HCT116 (cell line): ENCODE data around the gene ADAMTS3. TPM values are rescaled to one million over a fixed set of nuclear protein-coding genes. Genes with fewer than 3 reads are reported as not detected.

Experiments used
- ATAC-seq: fragments of 200-7000 bp; cut with Tn5 transposase; 2 replicates; pipeline ENCODE4 v1.9.1; 2020; ENCODE audit warnings: mild to moderate bottlenecking, moderate library complexity
- BruUV-seq: library from RNA; stranded (reverse); fragments of 400-500 nt; replicated peaks from 2 replicates; lab custom pipeline; 2021; lab: Mats Ljungman, UMichigan
- CTCF ChIA-PET: fragments of 300-600 bp; sonication (Branson Sonifier 250); formaldehyde crosslinking; loops from one replicate; lab custom pipeline; 2021; ENCODE audit warnings: antibody characterized with exemption; lab: Charles Lee
- POLR2A ChIA-PET: fragments of 300-600, 350-600 bp; sonication (Branson Sonifier 250); formaldehyde crosslinking; loops from one replicate; lab custom pipeline; 2021; ENCODE audit warnings: antibody characterized with exemption; lab: Charles Lee
- RAD21 ChIA-PET, 2 experiments: fragments of 300-600 bp; sonication (Branson Sonifier 250); formaldehyde crosslinking; loops; one replicate each; lab custom pipeline; 2023; ENCODE audit warnings: low total read pairs in 2 of 2; ENCODE audit not compliant: uncharacterized antibody in 2 of 2, unreplicated experiment in 2 of 2, low non-redundant PET in 1 of 2; lab: Charles Lee
- DNase-seq: peaks from one replicate; pipeline ENCODE4 v3.0.0-alpha.2; 2010; ENCODE audit warnings: low read depth, low spot score
- H2AFZ ChIP-seq: fragments of 200-600 bp; shearing (Covaris generic), sonication (generic); 2 replicates; pipeline ENCODE4 v1.6.1; 2017; ENCODE audit warnings: low read depth, mixed run types, mixed read lengths, antibody characterized with exemption, low read length; ENCODE audit not compliant: poor library complexity, severe bottlenecking
- H3K27ac ChIP-seq: 2 replicates; pipeline ENCODE4 v1.5.1; 2012; ENCODE audit warnings: low read depth, low read length
- H3K27me3 ChIP-seq: fragments of 200-600 bp; sonication (generic); 2 replicates; pipeline ENCODE4 v1.6.1; 2016; ENCODE audit warnings: mixed run types, low read length, mixed read lengths; ENCODE audit not compliant: insufficient read depth
- H3K36me3 ChIP-seq, 2 experiments: fragments of 200-500 bp in 1 of 2; fragments of 200-600 bp in 1 of 2; sonication (Bioruptor generic) in 1 of 2; sonication (generic) in 1 of 2; 2 replicates each; pipeline versions ENCODE4 v1.5.1 to v1.6.1; 2014 to 2016; ENCODE audit warnings: low read length in 2 of 2, inconsistent platforms in 1 of 2, mixed read lengths in 1 of 2, mixed run types in 1 of 2; ENCODE audit not compliant: insufficient read depth in 2 of 2, control insufficient read depth in 1 of 2
- H3K4me1 ChIP-seq, 2 experiments: fragments of 200-600 bp in 1 of 2; sonication (generic) in 1 of 2; 2 replicates each; pipeline versions ENCODE4 v1.5.1 to v1.6.1; 2012 to 2017; ENCODE audit warnings: low read length in 2 of 2, inconsistent platforms in 1 of 2, mild to moderate bottlenecking in 1 of 2, mixed read lengths in 1 of 2, mixed run types in 1 of 2, moderate library complexity in 1 of 2; ENCODE audit not compliant: insufficient read depth in 2 of 2, control insufficient read depth in 1 of 2
- H3K4me2 ChIP-seq: fragments of 200-600 bp; sonication (generic); 2 replicates; pipeline ENCODE4 v1.6.1; 2017; ENCODE audit warnings: mixed run types, low read length, mixed read lengths
- H3K4me3 ChIP-seq, 2 experiments: fragments of 200-600 bp in 1 of 2; sonication (generic) in 1 of 2; replicated peaks in 1 of 2; 2 replicates each; pipeline ENCODE4 v1.5.1; 2011 to 2016; ENCODE audit warnings: low read length in 2 of 2, control low read depth in 1 of 2, low read depth in 1 of 2, mild to moderate bottlenecking in 1 of 2, mixed read lengths in 1 of 2, mixed run types in 1 of 2
- H3K79me2 ChIP-seq: fragments of 200-600 bp; sonication (generic); 2 replicates; pipeline ENCODE4 v1.6.1; 2017; ENCODE audit warnings: mild to moderate bottlenecking, mixed run types, low read length, moderate library complexity, mixed read lengths; ENCODE audit not compliant: insufficient read depth
- H3K9ac ChIP-seq: fragments of 200-600 bp; sonication (generic); 2 replicates; pipeline ENCODE4 v1.6.1; 2016; ENCODE audit warnings: low read length, mixed read lengths
- H3K9me2 ChIP-seq: fragments of 200-600 bp; sonication (generic), shearing (Covaris generic); 2 replicates; pipeline ENCODE4 v1.6.1; 2017; ENCODE audit warnings: mixed run types, mild to moderate bottlenecking, moderate library complexity; ENCODE audit not compliant: insufficient read depth
- H3K9me3 ChIP-seq, 2 experiments: fragments of 200-500 bp in 1 of 2; fragments of 200-600 bp in 1 of 2; sonication (Bioruptor generic) in 1 of 2; sonication (generic) in 1 of 2; 2 replicates each; pipeline ENCODE4 v1.6.1; 2014 to 2017; ENCODE audit warnings: low read length in 2 of 2, mixed read lengths in 2 of 2, inconsistent platforms in 1 of 2, low read depth in 1 of 2, mild to moderate bottlenecking in 1 of 2, mixed run types in 1 of 2, moderate library complexity in 1 of 2; ENCODE audit not compliant: control insufficient read depth in 1 of 2, insufficient read depth in 1 of 2
- H4K20me1 ChIP-seq: fragments of 200-600 bp; sonication (generic), shearing (Covaris generic); 2 replicates; pipeline ENCODE4 v1.6.1; 2017; ENCODE audit warnings: mixed run types, mild to moderate bottlenecking, moderate library complexity; ENCODE audit not compliant: insufficient read depth
- CBX3 ChIP-seq: IDR thresholded peaks from 2 replicates; pipeline ENCODE4 v1.6.1; 2012; ENCODE audit warnings: low read depth
- CEBPB ChIP-seq: IDR thresholded peaks from 2 replicates; pipeline ENCODE4 v1.6.1; 2012; ENCODE audit warnings: low read depth
- EGR1 ChIP-seq: IDR thresholded peaks from 2 replicates; pipeline ENCODE4 v1.6.1; 2012; ENCODE audit warnings: low read depth
- ELF1 ChIP-seq: IDR thresholded peaks from 2 replicates; pipeline ENCODE4 v1.6.1; 2012; ENCODE audit warnings: low read depth, borderline replicate concordance
- POLR2A ChIP-seq: IDR thresholded peaks from 2 replicates; pipeline ENCODE4 v1.7.0; 2011; ENCODE audit warnings: borderline replicate concordance; ENCODE audit not compliant: insufficient read depth, insufficient read length; ENCODE audit errors: extremely low read depth
- intact Hi-C: fragments of 100-400 bp; cut with micrococcal nuclease; formaldehyde crosslinking; loops from 2 replicates; pipeline ENCODE4 v1.10.0; 2022
- total RNA-seq: library from RNA; stranded (reverse); gene quantifications from one replicate; pipeline ENCODE4 v1.2.1, GENCODE V29; 2021; ENCODE audit not compliant: unreplicated experiment
- TF ChIP-seq, protein P1 (sequence below): IDR thresholded peaks from 2 replicates; pipeline ENCODE4 v1.6.1; 2012
- TF ChIP-seq, protein P2 (sequence below): IDR thresholded peaks from 2 replicates; pipeline ENCODE4 v1.6.1; 2012

ADAMTS3 gene
- total RNA-seq, 1 experiment from 2014 or later = not detected

DNA sequence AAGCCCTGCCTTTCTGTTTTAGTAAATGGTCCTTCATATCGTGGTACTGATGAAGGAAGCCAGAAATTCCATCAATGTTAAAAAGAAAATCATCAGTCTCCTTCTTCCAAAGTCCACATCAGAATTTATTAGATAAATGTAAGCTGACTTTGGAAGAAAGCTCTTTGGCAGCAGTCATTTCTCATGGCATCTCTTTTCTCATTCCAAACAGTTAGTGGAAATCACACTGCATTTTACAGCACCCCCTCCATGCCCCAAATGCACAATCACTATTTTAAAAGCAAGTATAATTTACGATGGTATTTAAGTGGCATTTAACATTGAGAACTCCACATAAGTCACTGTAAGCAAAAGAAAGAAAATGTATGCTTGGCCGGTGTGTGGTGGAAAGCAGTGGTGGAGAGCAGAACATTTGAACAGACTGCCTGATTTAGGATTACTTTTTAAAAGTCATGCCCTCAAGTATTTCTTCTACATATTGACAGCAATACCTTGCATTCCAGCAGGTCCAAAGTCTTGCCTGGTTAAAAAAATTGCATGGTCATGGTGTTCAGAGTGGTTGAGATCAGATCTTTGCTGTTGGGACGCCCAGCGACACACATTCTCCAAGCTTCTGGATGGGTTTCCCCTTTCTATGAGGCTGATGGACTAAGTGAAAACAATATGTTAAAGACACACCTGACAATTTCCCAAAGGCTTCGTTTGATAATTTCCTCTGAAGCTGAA is 248.6 kb downstream of the ADAMTS3 start (continued):
- TF ChIP-seq EGR1 (no peak), POLR2A (no peak)

DNA sequence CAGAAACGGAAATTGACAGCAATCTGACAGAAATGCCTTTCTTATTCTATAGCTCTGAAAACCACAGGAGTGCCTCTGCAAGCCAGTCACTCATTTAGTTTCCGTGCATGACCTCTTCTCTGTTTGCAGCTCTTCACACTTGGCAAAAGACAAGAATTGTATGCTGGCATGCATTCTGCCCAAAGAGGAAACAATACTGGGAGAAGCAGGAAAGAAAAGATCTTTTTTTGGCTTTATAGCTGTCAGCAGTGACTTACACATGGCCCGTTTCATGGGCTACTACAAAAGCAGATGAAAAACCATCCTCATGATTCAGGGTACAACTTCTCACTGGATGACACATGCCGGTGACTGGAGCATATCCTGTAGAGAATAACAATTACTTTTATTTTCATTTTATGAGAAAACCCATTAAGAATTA is 249.4 kb downstream of the ADAMTS3 start:
- H3K4me3 ChIP-seq = no peak overlapping the region

More for the DNA sequence above, 249.4 kb downstream of the ADAMTS3 start:
- H2AFZ ChIP-seq = no peak overlapping the region
- no peak for TF ChIP-seq ELF1
- TF ChIP-seq CBX3 = no peak
- no peak for TF ChIP-seq CEBPB
- TF ChIP-seq, protein P1, sequence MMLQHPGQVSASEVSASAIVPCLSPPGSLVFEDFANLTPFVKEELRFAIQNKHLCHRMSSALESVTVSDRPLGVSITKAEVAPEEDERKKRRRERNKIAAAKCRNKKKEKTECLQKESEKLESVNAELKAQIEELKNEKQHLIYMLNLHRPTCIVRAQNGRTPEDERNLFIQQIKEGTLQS = no peak
- TF ChIP-seq, protein P2, sequence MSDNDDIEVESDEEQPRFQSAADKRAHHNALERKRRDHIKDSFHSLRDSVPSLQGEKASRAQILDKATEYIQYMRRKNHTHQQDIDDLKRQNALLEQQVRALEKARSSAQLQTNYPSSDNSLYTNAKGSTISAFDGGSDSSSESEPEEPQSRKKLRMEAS = no peak
- TF ChIP-seq POLR2A = no peak
- CTCF ChIA-PET = no interaction called here
- DNase-seq (no peak), ATAC-seq (no peak)
- RAD21 ChIA-PET = no interaction called here
- H3K9ac ChIP-seq = no peak overlapping the region
- H3K36me3 ChIP-seq = no peaks in the 10 kb centered on the region
- no peaks in the 10 kb centered on the region for H3K27me3 ChIP-seq
- H3K4me2 ChIP-seq = no peak overlapping the region
- no peaks in the 10 kb centered on the region for H3K9me2 ChIP-seq
- intact Hi-C loops = no loop called here
- no peaks in the 10 kb centered on the region for H4K20me1 ChIP-seq
- no peaks in the 10 kb centered on the region for H3K9me3 ChIP-seq
- H3K79me2 ChIP-seq = no peaks in the 10 kb centered on the region
- H3K4me1 ChIP-seq = no peaks in the 10 kb centered on the region
- no peak overlapping the region for H3K27ac ChIP-seq
- POLR2A ChIA-PET = no interaction called here
- BruUV-seq = no TSS peak
